Neural cell (in vitro differentiated cells): ENCODE data around the gene GRM1. TPM values are rescaled to one million over a fixed set of nuclear protein-coding genes. Genes with fewer than 3 reads are reported as not detected.

Experiments
- H2AFZ ChIP-seq: fragments of 200-600, 300-800 bp; sonication (generic), shearing (Covaris generic); 2 replicates; pipeline ENCODE4 v1.6.0; 2014; ENCODE audit warnings: low read depth, mild to moderate bottlenecking, antibody characterized with exemption, low read length, moderate library complexity
- H3F3A ChIP-seq: fragments of 200-600 bp; shearing (Covaris generic); 2 replicates; pipeline ENCODE4 v1.6.1; 2016; ENCODE audit warnings: mild to moderate bottlenecking, moderate library complexity, mixed read lengths, antibody characterized with exemption, low read length; ENCODE audit not compliant: insufficient read depth, poor library complexity, severe bottlenecking
- H3K27ac ChIP-seq: fragments of 200-600, 300-800 bp; sonication (generic), shearing (Covaris generic); 2 replicates; pipeline ENCODE4 v1.5.1; 2014; ENCODE audit warnings: mild to moderate bottlenecking, low read length, moderate library complexity
- H3K27me3 ChIP-seq: fragments of 300-800, 200-600 bp; sonication (generic), shearing (Covaris generic); 2 replicates; pipeline ENCODE4 v1.6.0; 2014; ENCODE audit warnings: mild to moderate bottlenecking, low read depth, low read length, moderate library complexity; ENCODE audit not compliant: insufficient read depth
- H3K36me3 ChIP-seq: fragments of 300-800, 200-600 bp; sonication (generic), shearing (Covaris generic); 2 replicates; pipeline ENCODE4 v1.5.1; 2014; ENCODE audit warnings: mild to moderate bottlenecking, antibody characterized with exemption, low read length, moderate library complexity; ENCODE audit not compliant: insufficient read depth
- H3K4me2 ChIP-seq: fragments of 300-800, 200-600 bp; sonication (generic), shearing (Covaris generic); 2 replicates; pipeline ENCODE4 v1.6.0; 2014; ENCODE audit warnings: mild to moderate bottlenecking, low read length
- H3K4me3 ChIP-seq: fragments of 300-800, 200-600 bp; sonication (generic), shearing (Covaris generic); 2 replicates; pipeline ENCODE4 v1.5.1; 2014; ENCODE audit warnings: mild to moderate bottlenecking, low read length, moderate library complexity
- H3K79me2 ChIP-seq: fragments of 200-600 bp; shearing (Covaris generic); replicated peaks from 2 replicates; pipeline ENCODE4 v1.6.0; 2014; ENCODE audit warnings: mild to moderate bottlenecking, low read length, moderate library complexity; ENCODE audit not compliant: insufficient read depth
- H3K9ac ChIP-seq: fragments of 300-800, 200-600 bp; sonication (generic), shearing (Covaris generic); 2 replicates; pipeline ENCODE4 v1.6.1; 2016; ENCODE audit warnings: mild to moderate bottlenecking, low read length, mixed read lengths
- H3K9me2 ChIP-seq: fragments of 200-600 bp; shearing (Covaris generic); 2 replicates; pipeline ENCODE4 v1.6.1; 2016; ENCODE audit warnings: mild to moderate bottlenecking, low read length, mixed read lengths; ENCODE audit not compliant: insufficient read depth
- H3K9me3 ChIP-seq: fragments of 200-600, 300-800 bp; sonication (generic), shearing (Covaris generic); 2 replicates; pipeline ENCODE4 v1.6.1; 2016; ENCODE audit warnings: mild to moderate bottlenecking, mixed run types, low read length, moderate library complexity, mixed read lengths
- H4K20me1 ChIP-seq: fragments of 200-600 bp; shearing (Covaris generic); 2 replicates; pipeline ENCODE4 v1.6.1; 2016; ENCODE audit warnings: mild to moderate bottlenecking, mixed run types; ENCODE audit not compliant: insufficient read depth
- CTCF ChIP-seq: fragments of 450-650 bp; IDR thresholded peaks from 2 replicates; pipeline ENCODE4 v1.5.1; 2014; ENCODE audit warnings: antibody characterized with exemption, mild to moderate bottlenecking, moderate library complexity; ENCODE audit not compliant: poor library complexity, severe bottlenecking
- EP300 ChIP-seq: fragments of 450-650 bp; conservative IDR thresholded peaks from 2 replicates; pipeline ENCODE4 v1.6.1; 2014; ENCODE audit warnings: antibody characterized with exemption, mild to moderate bottlenecking, moderate library complexity; ENCODE audit not compliant: poor library complexity, severe bottlenecking
- EZH2 ChIP-seq: fragments of 200-600, 300-800 bp; shearing (Covaris generic), sonication (generic); IDR thresholded peaks from 2 replicates; pipeline ENCODE4 v1.6.1; 2014; ENCODE audit warnings: antibody characterized with exemption, low read length, borderline replicate concordance, mild to moderate bottlenecking; ENCODE audit not compliant: insufficient read depth, poor library complexity, severe bottlenecking
- MXI1 ChIP-seq: fragments of 450-650 bp; conservative IDR thresholded peaks from 2 replicates; pipeline ENCODE4 v1.6.1; 2014; ENCODE audit warnings: antibody characterized with exemption, mild to moderate bottlenecking; ENCODE audit not compliant: poor library complexity, severe bottlenecking
- POLR2AphosphoS5 ChIP-seq: IDR thresholded peaks from 2 replicates; pipeline ENCODE4 v1.6.1; 2012
- RAD21 ChIP-seq: fragments of 450-650 bp; conservative IDR thresholded peaks from 2 replicates; pipeline ENCODE4 v1.6.1; 2014; ENCODE audit warnings: antibody characterized with exemption, mild to moderate bottlenecking, moderate library complexity
- REST ChIP-seq: IDR thresholded peaks from 2 replicates; pipeline ENCODE4 v1.6.1; 2012; ENCODE audit warnings: borderline replicate concordance
- SMC3 ChIP-seq: fragments of 450-650 bp; conservative IDR thresholded peaks from 2 replicates; pipeline ENCODE4 v1.6.1; 2014; ENCODE audit warnings: antibody characterized with exemption, mild to moderate bottlenecking, moderate library complexity; ENCODE audit not compliant: poor library complexity
- TAF1 ChIP-seq: IDR thresholded peaks from 2 replicates; pipeline ENCODE4 v1.6.1; 2012; ENCODE audit warnings: low read depth
- polyA plus RNA-seq: library from polyadenylated mRNA; depleted of rRNA; stranded (reverse); fragments of >200 nt; gene quantifications from 2 replicates; pipeline ENCODE4 v1.2.3, GENCODE V29; 2014

GRM1 gene
- polyA plus RNA-seq, 1 donor from 2014 or later = 2.9 TPM

GRCh38 chr6:146244630-146245143, 215.8 kb downstream of the GRM1 start:
- H3K27me3 ChIP-seq = no peaks in the 10 kb centered on the region
- no peaks in the 10 kb centered on the region for H3F3A ChIP-seq
- H4K20me1 ChIP-seq = no peaks in the 10 kb centered on the region
- no peaks in the 10 kb centered on the region for H3K79me2 ChIP-seq
- H3K9ac ChIP-seq = no peak overlapping the region
- no peak for TF ChIP-seq TAF1
- TF ChIP-seq POLR2AphosphoS5 = no peak
- no peak for TF ChIP-seq MXI1
- TF ChIP-seq EP300 = no peak
- no peak for TF ChIP-seq CTCF
- no peak for TF ChIP-seq SMC3
- no peak for TF ChIP-seq REST
- TF ChIP-seq EZH2 = no peak
- TF ChIP-seq RAD21 = no peak
- no peaks in the 10 kb centered on the region for H3K36me3 ChIP-seq
- no peak overlapping the region for H3K4me2 ChIP-seq
- no peaks in the 10 kb centered on the region for H3K9me2 ChIP-seq
- H3K4me3 ChIP-seq = no peak overlapping the region
- no peaks in the 10 kb centered on the region for H3K9me3 ChIP-seq
- no peak overlapping the region for H3K27ac ChIP-seq
- H2AFZ ChIP-seq = no peak overlapping the region

- no peak overlapping the region for H3K9ac ChIP-seq
These were observed 217.2 kb downstream of the GRM1 start for GRCh38 chr6:146246028-146246427.

More at GRCh38 chr6:146246028-146246427, 217.2 kb downstream of the GRM1 start:
- H3K9me2 ChIP-seq = no peaks in the 10 kb centered on the region
- no peak overlapping the region for H3K27ac ChIP-seq
- H3K4me3 ChIP-seq = no peak overlapping the region
- TF ChIP-seq MXI1 (no peak), SMC3 (no peak), POLR2AphosphoS5 (no peak), RAD21 (no peak), TAF1 (no peak), REST (no peak), EP300 (no peak), CTCF (no peak)
- no peaks in the 10 kb centered on the region for H3K36me3 ChIP-seq
- H3K79me2 ChIP-seq = no peaks in the 10 kb centered on the region
- no peaks in the 10 kb centered on the region for H4K20me1 ChIP-seq
- H2AFZ ChIP-seq = no peak overlapping the region
- no peaks in the 10 kb centered on the region for H3K9me3 ChIP-seq
- no peaks in the 10 kb centered on the region for H3F3A ChIP-seq
- no peaks in the 10 kb centered on the region for H3K27me3 ChIP-seq
- H3K4me2 ChIP-seq = no peak overlapping the region
